Measurements from ENCODE around the gene HDAC4. TPM values are rescaled to one million over a fixed set of nuclear protein-coding genes. Genes with fewer than 3 reads are reported as not detected.

HDAC4 gene
- total and polyA plus RNA-seq, 7 donors, result 7.9 to 329 (median 129) TPM

GRCh38 chr2:239225371-239225851 lies 175.4 kb downstream of the HDAC4 start:
- no peaks in the 10 kb centered on the region for H3K9me3 ChIP-seq
- WGBS, 3 donors, result 69 to 80% (median 78%) methylated on average over 13 of the region's 13 CpGs
- peaks cover 98% of the 10 kb centered on the region for H3K4me1 ChIP-seq
- intact Hi-C loops (cut with DNase I), result loop anchor here in 1 of 2 donors (5.0 kb wide), 1 partner anchor 82 kb away; no protein-coding TSS in a partner anchor
- no peak for TF ChIP-seq CTCF (IDR thresholded peaks at IDR 0.05)
- no peaks in the 10 kb centered on the region for H3K27me3 ChIP-seq (ENCODE audit: insufficient read depth in 3 of 3, low read length in 2 of 3)
- no peaks in the 10 kb centered on the region for H3K36me3 ChIP-seq (ENCODE audit: insufficient read depth in 1 of 2, low read depth in 1 of 2)
- peak in 1 of 2 donors; percentile 54 for DNase-seq
- no peak overlapping the region for H3K4me3 ChIP-seq
- ATAC-seq, result no peak
- H3K27ac ChIP-seq, result peak overlapping the region; percentile 88

GRCh38 chr2:239224955-239225354 lies 175.9 kb downstream of the HDAC4 start:
- H3K36me3 ChIP-seq (ENCODE audit: insufficient read depth in 1 of 2, low read depth in 1 of 2), result no peaks in the 10 kb centered on the region
- no peak for TF ChIP-seq CTCF (IDR thresholded peaks at IDR 0.05)
- peaks cover 98% of the 10 kb centered on the region for H3K4me1 ChIP-seq
- no peak overlapping the region for H3K4me3 ChIP-seq
- intact Hi-C loops (cut with DNase I), result loop anchor here in 1 of 2 donors (5.0 kb wide), 1 partner anchor 82 kb away; no protein-coding TSS in a partner anchor
- no peak for ATAC-seq
- 79 to 90% (median 82%) methylated on average over 2 of the region's 2 CpGs for WGBS, 3 donors
- peak overlapping the region; percentile 88 for H3K27ac ChIP-seq
- H3K9me3 ChIP-seq, result no peaks in the 10 kb centered on the region
- no peaks in the 10 kb centered on the region for H3K27me3 ChIP-seq (ENCODE audit: insufficient read depth in 3 of 3, low read length in 2 of 3)
- DNase-seq, result no peak

GRCh38 chr2:239224199-239224570 lies 176.6 kb downstream of the HDAC4 start:
- 58 to 77% (median 61%) methylated on average over 13 of the region's 13 CpGs for WGBS, 3 donors
- H3K4me1 ChIP-seq, result peaks cover 94% of the 10 kb centered on the region
- H3K27ac ChIP-seq, result peak overlapping the region; percentile 88

GRCh38 chr2:239223310-239224198 lies 177.3 kb downstream of the HDAC4 start:
- no peaks in the 10 kb centered on the region for H3K9me3 ChIP-seq
- no peak for TF ChIP-seq CTCF (IDR thresholded peaks at IDR 0.05)
- peak; percentile 18 to 26 (median 22) for ATAC-seq
- H3K4me1 ChIP-seq, result peaks cover 89% of the 10 kb centered on the region
- peak overlapping the region; percentile 88 for H3K27ac ChIP-seq
- peak in 1 of 2 donors; percentile 56 for DNase-seq
- intact Hi-C loops (cut with DNase I), result no loop called here
- no peaks in the 10 kb centered on the region for H3K36me3 ChIP-seq (ENCODE audit: insufficient read depth in 1 of 2, low read depth in 1 of 2)
- WGBS, 3 donors, result 30 to 51% (median 34%) methylated on average over 24 of the region's 24 CpGs
- no peaks in the 10 kb centered on the region for H3K27me3 ChIP-seq (ENCODE audit: insufficient read depth in 3 of 3, low read length in 2 of 3)
- peak overlapping the region; percentile 31 for H3K4me3 ChIP-seq

More at GRCh38 chr2:239224199-239224570, 176.6 kb downstream of the HDAC4 start:
- Histone ChIP-seq H3K4me3 (no peak overlapping the region), H3K27me3 (ENCODE audit: insufficient read depth in 3 of 3, low read length in 2 of 3) (no peaks in the 10 kb centered on the region), H3K9me3 (no peaks in the 10 kb centered on the region), H3K36me3 (ENCODE audit: insufficient read depth in 1 of 2, low read depth in 1 of 2) (no peaks in the 10 kb centered on the region)
- ATAC-seq (peak in 2 of 4 donors; percentile 7 to 21), DNase-seq (no peak)
- intact Hi-C loops (cut with DNase I), result no loop called here
- TF ChIP-seq CTCF (IDR thresholded peaks at IDR 0.05), result no peak

Data from psoas muscle (tissue), 8 donors.